RWPE1 (cell line): ENCODE results near the gene LPAR3.

ENCODE experiments used
- CTCF ChIA-PET: fragments of 350-600 bp; sonication (Branson Sonifier 250); formaldehyde crosslinking; extraction: SDS; loops from one replicate; lab custom pipeline; 2021; lab: Yijun Ruan, JAX
- POLR2A ChIA-PET: fragments of 400-600 bp; formaldehyde crosslinking; extraction: SDS; loops from one replicate; lab custom pipeline; 2020; ENCODE audit warnings: antibody characterized with exemption; ENCODE audit not compliant: low non-redundant PET; lab: Yijun Ruan, JAX
- DNase-seq: peaks from one replicate; pipeline ENCODE4 v3.0.0; 2012; ENCODE audit warnings: low spot score
- H3K27ac ChIP-seq: fragments of 450-650 bp; 2 replicates; pipeline ENCODE4 v1.5.1; 2017
- TF ChIP-seq, protein P1 (sequence below): fragments of 450-650 bp; conservative IDR thresholded peaks from 2 replicates; pipeline ENCODE4 v1.5.1; 2017; ENCODE audit warnings: low read depth, mild to moderate bottlenecking

The LPAR3 gene

DNA sequence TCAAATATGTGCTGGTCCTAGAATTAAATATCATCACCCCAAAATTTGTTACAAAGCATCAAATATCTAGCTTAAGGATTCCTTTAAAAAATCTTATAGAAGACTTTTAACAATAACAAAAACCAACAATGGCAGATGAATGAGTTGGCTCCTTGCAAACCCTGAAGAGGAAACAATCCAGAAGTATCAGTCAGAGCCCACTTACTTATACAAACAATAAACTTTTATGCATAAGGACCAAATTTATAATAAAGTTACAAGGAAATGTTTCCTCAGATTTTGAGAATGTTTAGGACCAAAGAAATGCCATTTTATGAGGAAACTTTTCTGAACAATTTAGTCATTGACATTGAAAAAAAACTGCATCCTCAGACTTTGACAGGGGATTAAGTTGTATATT, 52.7 kb downstream of the LPAR3 start:
- ChIA-PET POLR2A (no interaction called here), CTCF (no interaction called here)
- TF ChIP-seq, protein P1, sequence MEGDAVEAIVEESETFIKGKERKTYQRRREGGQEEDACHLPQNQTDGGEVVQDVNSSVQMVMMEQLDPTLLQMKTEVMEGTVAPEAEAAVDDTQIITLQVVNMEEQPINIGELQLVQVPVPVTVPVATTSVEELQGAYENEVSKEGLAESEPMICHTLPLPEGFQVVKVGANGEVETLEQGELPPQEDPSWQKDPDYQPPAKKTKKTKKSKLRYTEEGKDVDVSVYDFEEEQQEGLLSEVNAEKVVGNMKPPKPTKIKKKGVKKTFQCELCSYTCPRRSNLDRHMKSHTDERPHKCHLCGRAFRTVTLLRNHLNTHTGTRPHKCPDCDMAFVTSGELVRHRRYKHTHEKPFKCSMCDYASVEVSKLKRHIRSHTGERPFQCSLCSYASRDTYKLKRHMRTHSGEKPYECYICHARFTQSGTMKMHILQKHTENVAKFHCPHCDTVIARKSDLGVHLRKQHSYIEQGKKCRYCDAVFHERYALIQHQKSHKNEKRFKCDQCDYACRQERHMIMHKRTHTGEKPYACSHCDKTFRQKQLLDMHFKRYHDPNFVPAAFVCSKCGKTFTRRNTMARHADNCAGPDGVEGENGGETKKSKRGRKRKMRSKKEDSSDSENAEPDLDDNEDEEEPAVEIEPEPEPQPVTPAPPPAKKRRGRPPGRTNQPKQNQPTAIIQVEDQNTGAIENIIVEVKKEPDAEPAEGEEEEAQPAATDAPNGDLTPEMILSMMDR = no peak
- H3K27ac ChIP-seq = no peak overlapping the region
- no peak for DNase-seq

- POLR2A ChIA-PET = interaction anchor here (0.6 kb wide), 1 partner anchor 17 kb away, joined by 3 read pairs; no protein-coding TSS in a partner anchor
Observed at GRCh38 chr1:84839544-84839943, 53.5 kb downstream of the LPAR3 start.

DNA sequence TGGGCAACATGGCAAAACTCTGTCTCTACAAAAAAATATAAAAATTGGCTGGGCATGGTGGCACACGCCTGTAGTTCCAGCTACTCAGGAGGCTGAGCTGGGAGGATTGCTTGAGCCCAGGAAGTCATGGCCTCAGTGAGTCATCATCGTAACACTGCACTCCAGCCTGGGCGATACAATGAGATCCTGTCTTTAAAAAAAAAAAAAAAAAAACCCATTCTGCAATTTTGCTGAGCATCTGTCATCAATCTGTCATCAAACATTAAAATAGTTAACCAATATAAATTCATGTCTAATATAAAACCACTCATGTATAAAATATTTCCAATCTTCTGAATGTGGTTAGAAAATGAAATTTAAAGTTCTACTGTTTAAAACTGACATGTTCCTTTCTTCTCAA, 56.9 kb downstream of the LPAR3 start:
- DNase-seq = peak; percentile 33
- TF ChIP-seq, protein P1 = no peak
- POLR2A ChIA-PET = no interaction called here
- H3K27ac ChIP-seq = peak overlapping the region; percentile 61
- CTCF ChIA-PET = no interaction called here

More at GRCh38 chr1:84839544-84839943, 53.5 kb downstream of the LPAR3 start:
- CTCF ChIA-PET = interaction anchor here (0.6 kb wide), 1 partner anchor 18 kb away, joined by 5 read pairs; no protein-coding TSS in a partner anchor
- TF ChIP-seq, protein P1 = no peak
- no peak overlapping the region for H3K27ac ChIP-seq
- DNase-seq = no peak

DNA sequence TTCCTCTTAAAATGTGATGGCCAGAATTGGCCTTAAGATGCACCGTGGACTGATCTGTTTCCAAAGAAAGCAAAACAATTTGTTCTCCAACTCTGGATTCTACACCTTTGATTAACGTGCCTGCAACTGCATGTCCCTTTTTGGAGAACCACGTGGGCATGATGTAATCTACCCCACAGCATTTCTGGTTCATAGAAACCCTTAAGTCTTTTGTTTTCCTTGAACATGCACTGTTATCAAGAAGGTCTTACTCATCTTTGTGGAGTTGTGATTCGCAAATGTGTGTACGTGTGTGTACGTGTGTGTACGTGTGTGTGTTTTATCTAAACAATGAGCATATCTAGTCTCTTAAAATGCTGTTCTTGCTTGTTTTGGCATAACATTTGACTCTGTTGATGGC, 57.8 kb downstream of the LPAR3 start:
- H3K27ac ChIP-seq = no peak overlapping the region
- CTCF ChIA-PET = interaction anchor here (0.5 kb wide), 2 partner anchors 75 to 103 kb away, joined by 3 to 4 read pairs; no protein-coding TSS in a partner anchor
- TF ChIP-seq, protein P1 = no peak
- POLR2A ChIA-PET = no interaction called here
- peak; percentile 17 for DNase-seq

DNA sequence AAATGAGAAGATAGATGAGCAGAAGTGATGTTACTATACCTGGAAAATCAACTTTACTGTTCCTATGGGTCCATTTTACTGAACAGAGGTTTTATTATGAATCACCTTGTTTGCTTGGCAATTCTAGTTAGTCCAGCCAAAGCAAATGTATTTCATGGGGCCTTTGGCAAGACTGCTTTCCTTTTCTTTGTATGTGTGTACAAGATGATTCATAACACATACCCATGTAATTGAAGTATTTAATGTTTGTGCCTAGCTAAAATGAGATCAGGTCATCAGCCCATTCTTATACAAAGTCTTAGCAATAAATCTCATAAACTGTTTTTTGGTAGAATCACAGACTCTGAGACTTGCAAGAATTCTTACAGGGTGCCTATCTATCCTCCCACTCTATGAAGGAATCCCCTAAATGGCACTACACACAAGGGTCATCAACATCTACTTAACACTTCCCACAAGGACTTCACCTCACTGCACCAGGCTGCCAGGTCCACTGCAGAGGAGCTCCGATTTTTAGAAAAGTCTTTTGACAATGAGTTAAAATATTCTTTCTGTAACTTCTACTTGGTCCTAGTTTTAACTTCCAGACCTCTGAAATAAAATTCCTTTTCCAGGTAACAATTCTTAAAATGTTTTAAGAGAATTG, 58.5 kb downstream of the LPAR3 start:
- ChIA-PET CTCF (interaction anchor here (0.5 kb wide), 1 partner anchor 103 kb away, joined by 3 read pairs; no protein-coding TSS in a partner anchor), POLR2A (no interaction called here)
- TF ChIP-seq, protein P1 = no peak
- no peak overlapping the region for H3K27ac ChIP-seq
- peak; percentile 84 for DNase-seq

GRCh38 chr1:84833194-84833593, 59.8 kb downstream of the LPAR3 start:
- ChIA-PET CTCF (no interaction called here), POLR2A (no interaction called here)
- no peak for DNase-seq
- TF ChIP-seq, protein P1 = no peak
- H3K27ac ChIP-seq = no peak overlapping the region
